GM21381 (cell line): ENCODE measurements around the gene ITGA11.

Source experiments
- ATAC-seq: cut with Tn5 transposase; IDR thresholded peaks from one replicate; pipeline ENCODE4 v1.9.1; 2021; ENCODE audit warnings: mild to moderate bottlenecking, moderate library complexity; ENCODE audit not compliant: unreplicated experiment

ITGA11 gene

GRCh38 chr15:68316061-68316804 is 115.7 kb downstream of the ITGA11 start:
- ATAC-seq = no peak

- ATAC-seq = no peak
Observed at GRCh38 chr15:68315495-68316031, 116.4 kb downstream of the ITGA11 start.

- no peak for ATAC-seq
Observed at GRCh38 chr15:68315035-68315434, 116.9 kb downstream of the ITGA11 start.

- ATAC-seq = no peak
Observed at GRCh38 chr15:68314563-68314962, 117.4 kb downstream of the ITGA11 start.

GRCh38 chr15:68313501-68314410 is 118.2 kb downstream of the ITGA11 start:
- no peak for ATAC-seq

GRCh38 chr15:68312701-68313204 is 119.2 kb downstream of the ITGA11 start:
- no peak for ATAC-seq

- no peak for ATAC-seq
Observed at GRCh38 chr15:68311859-68312557, 120.0 kb downstream of the ITGA11 start.

- no peak for ATAC-seq
Observed at GRCh38 chr15:68311464-68311835, 120.5 kb downstream of the ITGA11 start.

GRCh38 chr15:68310804-68311463 is 121.0 kb downstream of the ITGA11 start:
- ATAC-seq = no peak

GRCh38 chr15:68310178-68310803 is 121.7 kb downstream of the ITGA11 start:
- no peak for ATAC-seq

- no peak for ATAC-seq
Observed at GRCh38 chr15:68309024-68309423, 122.9 kb downstream of the ITGA11 start.

GRCh38 chr15:68307131-68307928 is 124.6 kb downstream of the ITGA11 start:
- ATAC-seq = no peak

GRCh38 chr15:68305420-68305871 is 126.5 kb downstream of the ITGA11 start:
- no peak for ATAC-seq

- no peak for ATAC-seq
Observed at GRCh38 chr15:68304589-68305337, 127.2 kb downstream of the ITGA11 start.

GRCh38 chr15:68303560-68304436 is 128.2 kb downstream of the ITGA11 start:
- no peak for ATAC-seq

GRCh38 chr15:68303134-68303533 is 128.8 kb downstream of the ITGA11 start:
- ATAC-seq = no peak

GRCh38 chr15:68302729-68303128 is 129.2 kb downstream of the ITGA11 start:
- ATAC-seq = no peak
